Natural killer cell (primary cell): Measurements from ENCODE around the gene DAZAP1. TPM values are rescaled to one million over a fixed set of nuclear protein-coding genes. Genes with fewer than 3 reads are reported as not detected.

Source experiments
- ATAC-seq, 3 donors: fragments of 150-1000 bp in 2 of 3; fragments of 200-7000 bp in 1 of 3; cut with Tn5 transposase; 1 replicate in 1 of 3; 2 replicates in 2 of 3; pipeline ENCODE4 v1.10.0; 2021; ENCODE audit warnings: mild to moderate bottlenecking in 2 of 3, moderate library complexity in 2 of 3
- DNase-seq, 2 donors: peaks; one replicate each; pipeline versions ENCODE4 v3.0.0 to v3.0.0-alpha.2; 2013 to 2021; ENCODE audit warnings: mixed read lengths in 1 of 2
- H3K27ac ChIP-seq: one replicate; pipeline ENCODE4 v1.5.1; 2013; ENCODE audit warnings: mild to moderate bottlenecking, low read length
- H3K27me3 ChIP-seq: one replicate; pipeline ENCODE4 v1.6.1; 2013; ENCODE audit warnings: low read length; ENCODE audit not compliant: control insufficient read depth, insufficient read depth
- H3K36me3 ChIP-seq: one replicate; pipeline ENCODE4 v1.6.1; 2013; ENCODE audit warnings: low read length; ENCODE audit not compliant: control insufficient read depth, insufficient read depth
- H3K4me1 ChIP-seq: one replicate; pipeline ENCODE4 v1.6.1; 2013; ENCODE audit warnings: low read length; ENCODE audit not compliant: control insufficient read depth, insufficient read depth
- H3K4me3 ChIP-seq: one replicate; pipeline ENCODE4 v1.5.1; 2013; ENCODE audit warnings: low read length
- H3K9me3 ChIP-seq: one replicate; pipeline ENCODE4 v1.6.1; 2013; ENCODE audit warnings: low read length; ENCODE audit not compliant: control insufficient read depth, insufficient read depth
- H3K27ac Mint-ChIP-seq, 2 donors: one replicate each; pipeline ENCODE4 v1.8.0; 2022; ENCODE audit warnings: mild to moderate bottlenecking in 2 of 2, mixed read lengths in 2 of 2, moderate library complexity in 1 of 2
- H3K27me3 Mint-ChIP-seq, 2 donors: one replicate each; pipeline ENCODE4 v1.8.0; 2022; ENCODE audit warnings: low read depth in 2 of 2, mixed read lengths in 2 of 2
- H3K36me3 Mint-ChIP-seq: one replicate; pipeline ENCODE4 v1.8.0; 2022; ENCODE audit warnings: mixed read lengths
- H3K4me1 Mint-ChIP-seq, 2 donors: one replicate each; pipeline ENCODE4 v1.8.0; 2022; ENCODE audit warnings: mixed read lengths in 2 of 2
- H3K4me3 Mint-ChIP-seq: one replicate; pipeline ENCODE4 v1.8.0; 2022; ENCODE audit warnings: mild to moderate bottlenecking, moderate library complexity, mixed read lengths
- H3K9me3 Mint-ChIP-seq, 2 donors: one replicate each; pipeline ENCODE4 v1.8.0; 2022; ENCODE audit warnings: mixed read lengths in 2 of 2
- WGBS: methylation state at CpG from one replicate; pipeline ENCODE4 v1.1.7; 2013; ENCODE audit warnings: missing lambda C conversion rate; ENCODE audit not compliant: insufficient coverage; 5-methylcytosine and 5-hydroxymethylcytosine counted together
- intact Hi-C: fragments of 100-400 bp; cut with micrococcal nuclease; formaldehyde crosslinking; loops from one replicate; pipeline ENCODE4 v1.14.2; 2022
- total RNA-seq, 4 donors: library from RNA; stranded (reverse); fragments of 120-200 nt in 1 of 4; gene quantifications; one replicate each; pipeline versions ENCODE4 v1.2.3 to v1.2.4, GENCODE V29; 2013 to 2022
- TF ChIP-seq, protein P1 (sequence below): fragments of 200-600 bp; IDR thresholded peaks from one replicate; pipeline ENCODE4 v1.8.0; 2022; ENCODE audit warnings: antibody characterized with exemption

Gene DAZAP1
- total RNA-seq, 3 donors from 2014 or later (not counting 1 experiment from before 2014, with no cell fraction given) = 166 to 207 (median 170) TPM

DNA sequence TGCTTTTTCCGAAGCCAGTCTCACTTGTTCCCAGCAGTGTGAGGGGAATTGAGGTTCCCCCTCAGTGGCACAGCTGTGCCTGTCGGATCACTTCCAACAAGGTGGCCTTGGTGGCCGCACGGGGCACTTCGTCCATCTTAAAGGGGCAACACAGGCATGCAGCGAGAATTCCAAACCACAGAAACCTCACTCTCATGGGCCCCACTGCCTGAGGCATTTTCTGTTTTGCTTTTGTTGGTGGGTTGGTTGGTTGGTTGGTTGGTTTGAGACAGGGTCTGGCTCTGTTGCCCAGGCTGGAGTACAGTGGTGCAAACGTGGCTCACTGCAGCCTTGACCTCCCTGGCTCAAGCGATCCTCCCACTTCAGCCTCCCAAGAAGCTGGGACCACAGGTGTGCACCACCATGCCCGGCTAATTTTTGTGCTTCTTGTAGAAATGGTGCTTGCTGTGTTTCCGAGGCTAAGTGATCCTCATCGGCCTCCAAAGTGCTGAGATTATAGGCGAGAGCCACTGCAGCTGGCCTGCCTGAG, 27.4 kb upstream of the DAZAP1 start:
- H3K4me1 Mint-ChIP-seq = peaks cover 17 to 19% of the 10 kb centered on the region in 2 donors
- no peaks in the 10 kb centered on the region for H3K9me3 ChIP-seq
- H3K27me3 Mint-ChIP-seq = peaks cover 6% of the 10 kb centered on the region in 2 donors
- no peak overlapping the region for H3K27ac ChIP-seq
- no peaks in the 10 kb centered on the region for H3K36me3 Mint-ChIP-seq
- H3K9me3 Mint-ChIP-seq = no peaks in the 10 kb centered on the region
- H3K36me3 ChIP-seq = peaks cover 3% of the 10 kb centered on the region
- TF ChIP-seq, protein P1, sequence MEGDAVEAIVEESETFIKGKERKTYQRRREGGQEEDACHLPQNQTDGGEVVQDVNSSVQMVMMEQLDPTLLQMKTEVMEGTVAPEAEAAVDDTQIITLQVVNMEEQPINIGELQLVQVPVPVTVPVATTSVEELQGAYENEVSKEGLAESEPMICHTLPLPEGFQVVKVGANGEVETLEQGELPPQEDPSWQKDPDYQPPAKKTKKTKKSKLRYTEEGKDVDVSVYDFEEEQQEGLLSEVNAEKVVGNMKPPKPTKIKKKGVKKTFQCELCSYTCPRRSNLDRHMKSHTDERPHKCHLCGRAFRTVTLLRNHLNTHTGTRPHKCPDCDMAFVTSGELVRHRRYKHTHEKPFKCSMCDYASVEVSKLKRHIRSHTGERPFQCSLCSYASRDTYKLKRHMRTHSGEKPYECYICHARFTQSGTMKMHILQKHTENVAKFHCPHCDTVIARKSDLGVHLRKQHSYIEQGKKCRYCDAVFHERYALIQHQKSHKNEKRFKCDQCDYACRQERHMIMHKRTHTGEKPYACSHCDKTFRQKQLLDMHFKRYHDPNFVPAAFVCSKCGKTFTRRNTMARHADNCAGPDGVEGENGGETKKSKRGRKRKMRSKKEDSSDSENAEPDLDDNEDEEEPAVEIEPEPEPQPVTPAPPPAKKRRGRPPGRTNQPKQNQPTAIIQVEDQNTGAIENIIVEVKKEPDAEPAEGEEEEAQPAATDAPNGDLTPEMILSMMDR = no peak
- no peaks in the 10 kb centered on the region for H3K27me3 ChIP-seq
- H3K4me3 Mint-ChIP-seq = no peak overlapping the region
- WGBS = 83% methylated on average over 11 of the region's 12 CpGs
- intact Hi-C loops = no loop called here
- peaks cover 17% of the 10 kb centered on the region for H3K4me1 ChIP-seq
- no peak for ATAC-seq
- no peak overlapping the region for H3K27ac Mint-ChIP-seq
- no peak for DNase-seq
- no peak overlapping the region for H3K4me3 ChIP-seq

DNA sequence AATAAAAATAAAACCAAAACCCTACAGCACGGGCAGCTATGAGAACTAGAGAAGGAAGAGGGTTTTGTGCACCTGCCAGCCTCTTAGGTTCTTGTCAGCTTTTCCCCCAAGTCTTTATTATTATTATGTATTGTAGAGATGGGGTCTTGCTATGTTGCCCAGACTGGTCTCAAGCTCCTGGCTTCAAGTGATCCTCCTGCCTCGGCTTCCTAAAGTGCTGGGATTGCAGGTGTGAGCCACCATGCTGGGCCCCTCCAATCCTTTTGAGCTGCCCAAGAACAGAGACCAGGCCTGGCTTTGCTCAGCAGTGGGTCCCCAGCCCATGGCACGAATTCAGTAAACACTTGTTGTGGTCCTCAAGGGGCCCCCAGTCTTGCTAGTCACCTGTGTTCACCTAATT, 25.1 kb upstream of the DAZAP1 start:
- no peak for ATAC-seq
- Histone ChIP-seq H3K9me3 (no peaks in the 10 kb centered on the region), H3K4me1 (peaks cover 18% of the 10 kb centered on the region), H3K36me3 (peaks cover 3% of the 10 kb centered on the region), H3K27me3 (no peaks in the 10 kb centered on the region), H3K27ac (no peak overlapping the region), H3K4me3 (no peak overlapping the region)
- no peaks in the 10 kb centered on the region for H3K36me3 Mint-ChIP-seq
- intact Hi-C loops = no loop called here
- TF ChIP-seq, protein P1 = no peak
- H3K27ac Mint-ChIP-seq = no peak overlapping the region
- WGBS = 93% methylated on average over 2 of the region's 3 CpGs
- H3K27me3 Mint-ChIP-seq = peaks cover 6% of the 10 kb centered on the region in 2 donors
- DNase-seq = no peak
- H3K4me1 Mint-ChIP-seq = peaks cover 17 to 29% of the 10 kb centered on the region in 2 donors
- no peaks in the 10 kb centered on the region for H3K9me3 Mint-ChIP-seq
- H3K4me3 Mint-ChIP-seq = no peak overlapping the region

DNA sequence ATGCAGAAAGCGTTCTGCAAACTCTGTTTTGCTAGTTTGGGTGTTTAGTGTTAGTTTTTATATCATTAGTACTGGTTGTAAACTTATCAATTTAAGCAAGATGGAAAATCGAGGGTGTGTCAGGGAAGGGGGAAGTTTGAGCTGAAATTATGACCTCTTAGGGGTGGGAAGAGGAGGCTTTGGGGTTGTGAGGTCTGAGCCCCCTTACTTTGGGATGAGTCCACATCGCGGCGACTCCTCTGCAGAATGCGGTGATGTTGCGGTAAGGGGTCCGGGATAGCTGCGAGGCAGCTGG, 24.4 kb upstream of the DAZAP1 start:
- Histone ChIP-seq H3K4me3 (peak overlapping the region; percentile 94), H3K9me3 (no peaks in the 10 kb centered on the region), H3K27me3 (no peaks in the 10 kb centered on the region), H3K36me3 (no peaks in the 10 kb centered on the region), H3K4me1 (peaks cover 18% of the 10 kb centered on the region), H3K27ac (no peak overlapping the region)
- intact Hi-C loops = loop anchor here (1.0 kb wide), 1 partner anchor 24 kb away; the partner anchor contains the start of gene DAZAP1
- no peak for DNase-seq
- Mint-ChIP-seq H3K4me3 (peak overlapping the region; percentile 97), H3K36me3 (no peaks in the 10 kb centered on the region), H3K27me3 (peaks cover 6% of the 10 kb centered on the region in 2 donors), H3K27ac (peak overlapping the region; percentile 100), H3K9me3 (no peaks in the 10 kb centered on the region), H3K4me1 (peaks cover 17 to 31% of the 10 kb centered on the region in 2 donors)
- 12% methylated on average over 9 of the region's 9 CpGs for WGBS
- ATAC-seq = no peak
- TF ChIP-seq, protein P1 = no peak
